HG03097 (cell line): ENCODE results near the gene STK38L.
A peak's percentile ranks its signal among the peaks of the same experiment; 100 is the strongest.

Source experiments
- ATAC-seq: cut with Tn5 transposase; IDR thresholded peaks from one replicate; pipeline ENCODE4 v1.9.1; 2021; ENCODE audit not compliant: unreplicated experiment, low FRiP score

Gene STK38L

GRCh38 chr12:27243804-27244688 lies at the start of gene STK38L:
TSS of gene STK38L (plus strand) at chr12:27244286. CDS start at chr12:27297721, 53,435 bp downstream.
- peak; percentile 92 for ATAC-seq

DNA sequence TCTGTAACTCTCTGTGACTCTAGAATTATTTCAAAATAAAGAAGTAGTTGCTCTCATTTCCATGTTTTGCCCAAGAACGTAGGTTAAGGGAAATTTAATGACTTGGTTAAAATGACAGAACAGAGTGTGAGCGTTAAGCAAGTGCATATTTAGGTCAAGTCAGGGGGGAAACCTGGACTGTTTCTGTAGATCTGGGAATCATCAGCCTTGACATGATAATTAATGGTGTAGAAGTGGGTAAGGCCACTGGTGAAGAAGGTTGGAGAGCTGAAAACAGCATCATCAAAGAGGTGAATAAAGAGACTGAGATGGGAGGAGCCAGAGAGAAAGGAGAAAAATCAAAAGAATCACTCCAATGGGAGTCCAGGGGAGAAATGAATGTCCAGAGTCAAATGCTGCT lies 49.4 kb upstream of the STK38L start:
- ATAC-seq, result no peak

GRCh38 chr12:27198036-27198435 lies 46.0 kb upstream of the STK38L start:
- ATAC-seq, result no peak

DNA sequence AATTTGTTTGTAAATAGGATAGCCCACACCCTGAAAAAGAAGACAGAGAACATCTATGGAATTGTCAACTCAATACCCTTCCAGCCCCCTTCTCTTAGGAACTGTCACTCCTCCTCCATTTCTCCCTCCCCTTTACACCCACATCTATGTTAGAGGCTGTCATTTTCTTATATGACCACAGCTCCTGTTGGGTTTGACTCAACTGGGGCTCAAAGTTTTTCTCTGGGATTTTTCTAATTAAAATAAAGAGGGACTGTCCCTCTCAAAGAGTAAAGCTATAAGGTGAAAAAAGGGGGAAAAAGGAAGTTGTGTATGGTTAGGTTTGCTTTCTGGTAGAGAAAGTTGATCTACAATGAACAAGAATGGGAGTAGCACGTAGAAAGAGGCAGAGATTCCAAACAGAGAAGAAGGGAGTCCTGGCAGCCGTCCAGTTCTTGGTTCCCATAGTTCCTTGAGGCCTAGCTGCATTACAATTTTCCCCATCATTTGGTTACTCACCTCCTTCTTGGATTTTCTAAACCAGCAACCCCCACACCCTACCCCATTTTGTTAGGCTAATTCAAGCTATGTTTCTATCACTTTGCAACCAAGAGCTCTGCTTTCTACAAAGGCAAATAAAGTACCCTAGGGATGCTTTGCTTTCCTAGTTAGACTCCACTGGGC lies 44.3 kb upstream of the STK38L start:
- no peak for ATAC-seq

DNA sequence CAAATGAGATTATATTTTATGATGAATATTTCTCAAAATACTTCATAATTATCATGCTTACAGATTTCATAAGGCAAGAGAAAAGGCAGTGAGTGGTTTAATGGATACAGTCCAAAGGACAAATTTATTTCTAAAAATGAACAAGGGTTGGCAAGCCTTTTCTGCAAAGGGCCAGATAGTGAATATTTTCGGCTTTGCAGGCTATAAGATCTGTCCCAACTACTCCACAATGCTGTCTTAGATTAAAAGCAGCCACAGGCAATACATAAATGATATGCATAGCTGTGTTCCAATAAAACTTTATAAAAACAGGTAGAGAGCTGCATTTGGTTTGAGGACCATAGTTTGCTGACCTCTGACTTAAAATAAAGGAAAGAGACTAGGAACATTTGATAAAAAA lies 42.9 kb upstream of the STK38L start:
- ATAC-seq, result no peak

DNA sequence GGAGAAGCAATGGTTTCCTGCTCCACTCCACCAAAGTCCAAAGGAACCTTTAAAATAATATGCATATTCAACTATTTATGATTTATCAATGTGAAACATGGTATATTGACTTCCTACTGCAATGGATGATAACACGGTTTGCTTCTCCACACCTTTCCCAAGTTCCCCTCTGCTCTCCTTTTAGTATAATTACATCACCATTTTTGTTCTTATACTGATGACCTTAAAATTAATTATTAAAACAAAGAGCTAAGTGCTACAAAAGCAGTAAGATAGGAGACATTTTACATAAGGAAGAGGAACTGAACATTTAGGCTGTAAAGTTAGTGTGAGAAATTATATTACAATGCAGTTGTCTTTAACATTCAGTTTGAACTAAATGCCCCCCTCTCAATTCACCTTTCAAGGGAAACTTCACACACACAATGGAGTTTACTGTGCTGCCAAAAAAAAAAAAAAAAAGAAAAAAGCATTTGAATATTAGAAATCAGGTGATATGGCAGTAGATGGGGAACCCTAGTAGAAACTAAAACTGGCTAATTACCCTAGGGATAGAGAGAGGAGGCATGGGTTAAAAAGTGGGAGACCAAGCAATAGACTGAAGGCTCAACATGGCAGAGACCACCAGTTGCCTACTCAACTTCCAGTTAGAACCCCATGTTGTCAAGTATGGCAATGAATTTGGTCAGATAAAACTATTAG lies 37.1 kb upstream of the STK38L start:
- no peak for ATAC-seq

DNA sequence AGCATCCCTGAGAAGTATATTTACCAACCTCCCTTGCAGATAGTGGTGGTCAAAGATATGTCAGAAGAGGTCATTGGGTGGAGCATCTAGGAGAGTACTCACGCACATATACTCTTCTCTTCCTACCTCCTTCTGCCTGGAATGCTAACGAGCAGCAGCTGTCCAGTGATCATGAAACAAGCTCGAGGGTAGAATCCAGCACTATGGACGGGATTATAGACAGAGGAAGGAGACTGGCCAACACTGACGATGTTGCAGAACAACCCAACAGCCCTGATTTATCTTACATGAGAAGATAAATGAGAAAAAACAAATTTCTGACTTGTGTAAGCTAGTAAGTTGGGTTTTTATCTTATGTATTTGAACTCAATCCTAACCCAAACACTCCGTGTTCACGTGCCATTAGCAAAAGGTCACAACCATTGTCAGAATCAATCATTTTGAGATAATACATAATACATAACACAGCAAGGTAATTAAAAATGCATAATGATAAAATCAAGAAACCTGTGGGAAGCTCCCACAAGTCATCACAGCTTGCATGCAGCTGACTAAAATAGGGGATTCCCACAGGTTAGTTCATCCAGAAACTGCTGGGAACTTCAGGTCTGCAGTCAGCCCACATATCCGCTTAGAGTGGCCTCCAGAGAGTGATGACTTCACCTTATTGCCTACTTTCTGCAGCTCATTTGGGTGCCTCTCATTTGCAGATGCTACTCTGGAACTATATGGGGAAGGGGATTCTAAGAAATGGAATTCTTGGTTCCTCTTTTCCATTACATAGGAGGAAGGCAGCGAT lies 36.3 kb upstream of the STK38L start:
- ATAC-seq, result peak; percentile 74

GRCh38 chr12:27208414-27208750 lies 35.7 kb upstream of the STK38L start:
- ATAC-seq, result no peak

DNA sequence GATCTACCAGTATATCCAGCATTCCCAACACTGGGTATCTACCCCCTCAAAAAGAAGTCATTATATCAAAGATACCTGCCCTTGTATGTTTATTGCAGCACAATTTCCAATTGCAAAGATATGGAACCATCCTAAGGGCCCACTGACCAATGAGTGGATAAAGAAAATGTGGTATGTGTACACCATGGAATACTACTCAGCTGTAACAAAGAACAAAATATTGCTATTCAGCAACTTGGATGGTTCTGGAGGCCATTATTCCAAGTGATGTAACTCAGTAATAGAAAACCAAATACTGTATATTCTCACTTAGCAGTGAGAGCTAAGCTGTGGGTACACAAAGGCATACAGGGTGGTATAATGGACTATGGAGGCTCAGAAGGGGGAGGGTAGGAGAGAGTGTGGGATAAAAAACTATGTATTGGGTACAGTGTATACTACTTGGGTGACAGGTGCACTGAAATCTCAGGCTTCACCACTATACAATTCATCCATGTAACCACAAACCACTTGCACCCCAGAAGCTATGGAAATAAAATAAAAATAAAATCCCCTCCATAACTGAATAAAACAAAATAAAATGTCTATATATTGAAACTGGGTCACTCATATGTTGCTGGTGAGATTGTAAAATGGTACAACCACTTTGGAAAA lies 34.7 kb upstream of the STK38L start:
- no peak for ATAC-seq

- ATAC-seq, result no peak
Measured at GRCh38 chr12:27210187-27210586, 33.9 kb upstream of the STK38L start.

DNA sequence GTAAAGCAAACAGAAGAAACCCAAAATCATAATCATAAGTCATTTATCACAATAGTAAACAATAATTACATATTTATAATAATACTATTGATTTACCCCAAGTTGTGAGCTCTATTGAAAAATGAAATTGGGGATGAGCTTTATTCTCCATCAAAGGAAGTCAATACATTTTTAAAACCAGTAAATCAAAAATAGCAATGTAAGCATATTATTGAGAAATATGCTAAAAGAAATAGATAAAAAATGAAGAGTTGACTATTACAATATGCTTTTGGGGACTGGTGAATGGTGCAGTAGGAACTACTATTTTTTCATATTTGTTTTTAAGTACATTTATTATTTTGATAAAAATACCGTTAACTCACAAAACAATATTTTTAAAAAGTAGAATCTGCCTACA lies 31.2 kb upstream of the STK38L start:
- ATAC-seq, result no peak

- no peak for ATAC-seq
Measured at GRCh38 chr12:27213304-27213703, 30.8 kb upstream of the STK38L start.

DNA sequence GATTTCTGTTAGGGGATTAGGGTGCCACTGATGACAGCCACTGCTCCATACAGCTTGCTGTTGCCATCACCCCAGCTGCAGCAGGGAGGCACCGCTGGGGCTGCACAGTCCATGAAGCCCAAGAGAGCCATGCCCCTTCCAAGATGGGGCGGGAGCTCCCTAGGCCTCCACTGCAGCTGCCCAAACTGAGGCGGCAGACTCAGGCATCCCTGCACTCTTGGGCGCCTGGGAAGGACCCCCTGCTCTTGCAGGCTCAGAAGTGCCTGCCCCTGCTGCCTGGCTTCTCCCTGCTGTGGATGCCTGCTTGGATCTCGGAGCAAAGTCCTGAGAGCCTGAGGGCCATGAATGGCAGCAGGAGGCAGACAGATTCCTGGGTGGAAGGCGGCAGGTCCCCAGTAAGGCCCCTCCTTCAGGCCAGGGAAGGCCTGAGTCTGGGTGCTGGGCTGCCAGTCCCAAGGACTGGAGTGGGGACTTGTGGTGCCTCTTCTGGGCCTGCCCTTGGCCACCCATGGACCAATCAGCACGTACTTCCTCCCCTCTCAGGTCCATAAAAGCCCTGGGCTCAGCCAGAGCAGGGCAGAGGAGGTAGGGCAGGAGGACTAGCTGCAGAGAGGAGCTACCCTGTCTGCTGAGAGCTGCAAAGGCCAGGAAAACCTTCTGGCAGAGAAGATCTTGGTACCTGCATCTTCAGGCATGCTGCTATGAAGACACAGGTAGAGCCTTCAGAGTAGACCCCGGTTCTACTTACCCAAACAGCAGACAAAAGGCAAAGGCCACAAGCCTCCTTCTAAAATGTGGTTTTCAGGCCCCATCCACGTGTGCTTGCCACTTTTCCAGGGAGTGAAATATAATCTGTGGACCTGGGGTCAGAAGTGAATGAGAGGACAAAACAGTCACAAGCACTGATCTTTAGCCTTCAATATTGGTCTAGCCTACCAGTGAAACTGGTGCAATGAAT lies 30.0 kb upstream of the STK38L start:
- ATAC-seq, result no peak

DNA sequence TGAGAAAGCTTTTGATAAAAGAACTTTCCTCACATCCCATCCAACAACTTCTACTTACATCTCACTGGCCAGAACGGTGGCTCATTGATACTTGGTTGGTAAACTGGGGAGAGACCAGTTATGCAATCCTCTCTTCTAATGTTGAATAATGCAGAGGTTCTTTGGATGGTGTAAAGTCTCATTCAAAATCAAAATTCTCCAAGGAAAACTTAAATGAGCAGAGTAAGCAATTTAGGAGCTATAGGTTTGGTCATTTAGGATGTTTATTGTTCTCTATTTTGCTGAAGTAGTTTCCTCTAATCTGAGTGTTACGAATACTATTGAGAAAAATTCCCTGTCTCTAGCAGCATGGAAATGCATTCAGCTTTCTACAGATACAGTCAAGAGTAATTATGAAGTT lies 26.5 kb upstream of the STK38L start:
- ATAC-seq, result no peak

DNA sequence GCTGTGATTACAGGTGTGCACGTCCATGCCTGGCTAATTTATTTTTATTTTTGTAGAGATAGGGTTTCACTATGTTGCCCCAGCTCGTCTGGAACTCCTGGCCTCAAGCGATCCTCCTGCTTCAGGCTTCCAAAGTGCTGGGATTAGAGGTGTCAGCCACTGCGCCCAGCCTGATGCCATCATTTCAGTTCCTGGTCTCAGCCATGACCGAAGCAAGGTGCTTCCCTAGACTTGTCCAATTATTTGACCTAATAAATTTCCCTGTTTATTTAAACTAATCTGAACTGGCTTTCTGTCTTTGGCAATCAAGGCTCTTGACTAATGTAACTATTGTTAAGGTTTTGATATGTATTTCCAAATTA lies 24.4 kb upstream of the STK38L start:
- ATAC-seq, result no peak

DNA sequence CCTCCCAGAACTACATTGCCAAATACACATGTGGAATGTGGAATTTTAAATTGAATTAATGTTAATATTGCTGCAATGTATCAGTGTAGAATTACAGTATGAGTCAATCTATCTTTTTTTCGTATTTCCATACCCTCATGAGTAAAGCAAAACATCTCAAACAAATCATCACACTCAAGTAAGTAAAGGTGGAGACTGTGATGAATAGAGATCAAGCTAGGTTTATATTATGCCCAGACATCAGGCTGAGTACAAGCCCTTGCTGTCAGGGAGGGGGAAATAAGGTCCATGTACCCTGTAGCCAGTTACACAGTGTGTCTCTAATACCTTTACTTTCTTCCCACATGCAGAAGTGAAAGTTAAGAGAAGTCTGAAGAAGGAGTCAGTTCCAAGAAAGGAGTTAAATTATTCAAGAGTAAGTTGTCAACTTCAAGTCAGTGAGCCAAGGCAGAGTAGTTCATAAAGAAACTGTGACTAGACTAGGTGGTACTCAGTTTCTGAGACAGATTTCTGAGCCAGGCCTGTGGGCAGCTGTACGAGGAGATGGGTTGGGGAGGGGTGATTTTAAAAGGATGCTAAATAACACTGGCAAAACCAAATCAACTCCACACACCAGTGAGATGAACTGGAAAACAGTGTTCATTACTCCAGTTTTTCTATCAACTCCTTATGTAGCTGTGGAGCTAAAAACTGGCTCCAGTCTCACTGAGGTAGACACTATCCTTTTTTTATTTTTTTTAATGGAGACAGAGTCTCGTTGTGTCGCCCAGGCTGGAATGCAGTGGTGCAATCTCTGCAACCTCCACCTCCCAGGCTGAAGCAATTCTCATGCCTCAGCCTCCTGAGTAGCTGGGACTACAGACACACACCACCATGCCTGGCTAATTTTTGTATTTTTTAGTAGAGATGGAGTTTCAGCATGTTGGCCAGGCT lies 23.8 kb upstream of the STK38L start:
- peak; percentile 67 for ATAC-seq

- no peak for ATAC-seq
Measured at GRCh38 chr12:27220988-27221345, 23.1 kb upstream of the STK38L start.
